GM12878 (cell line): ENCODE data around the gene SMC1B. TPM values are rescaled to one million over a fixed set of nuclear protein-coding genes. Genes with fewer than 3 reads are reported as not detected.

Source experiments
- ATAC-seq: fragments of 200-7000 bp; cut with Tn5 transposase; 3 replicates; pipeline ENCODE4 v1.9.1; 2020; ENCODE audit warnings: mild to moderate bottlenecking, moderate library complexity
- BruUV-seq: library from RNA; stranded (reverse); fragments of 400-500 nt; replicated peaks from 2 replicates; lab custom pipeline; 2021; lab: Mats Ljungman, UMichigan
- CTCF ChIA-PET: fragments of 300-600 bp; sonication (Branson Sonifier 250); formaldehyde crosslinking; extraction: SDS; loops from one replicate; lab custom pipeline; 2021; ENCODE audit warnings: inconsistent platforms; lab: Yijun Ruan, JAX
- POLR2A ChIA-PET: fragments of 350-600 bp; formaldehyde crosslinking; extraction: SDS; loops from one replicate; lab custom pipeline; 2021; ENCODE audit warnings: inconsistent platforms; lab: Charles Lee
- RAD21 ChIA-PET: fragments of 300-600 bp; sonication (Branson Sonifier 250); formaldehyde crosslinking; loops from one replicate; lab custom pipeline; 2023; ENCODE audit warnings: antibody characterized with exemption; ENCODE audit not compliant: unreplicated experiment; lab: Charles Lee
- SMC1A ChIA-PET: fragments of 300-600 bp; sonication (Branson Sonifier 250); formaldehyde crosslinking; loops from one replicate; lab custom pipeline; 2023; ENCODE audit not compliant: unreplicated experiment, uncharacterized antibody; lab: Charles Lee
- DNase-seq: peaks from one replicate; pipeline ENCODE4 v3.0.0-alpha.2; 2011; ENCODE audit warnings: low read depth, low spot score
- FAIRE-seq: peaks from 3 replicates; lab custom pipeline; 2011; peaks lifted over from hg19 to GRCh38; lab: Jason Lieb, UNC
- H2AFZ ChIP-seq: 2 replicates; pipeline ENCODE4 v1.6.0; 2011; ENCODE audit warnings: low read depth, low read length, control low read depth; ENCODE audit not compliant: control insufficient read depth
- H3K27ac ChIP-seq: 2 replicates; pipeline ENCODE4 v1.5.1; 2011; ENCODE audit warnings: control low read depth; ENCODE audit not compliant: control insufficient read depth, insufficient read depth
- H3K27me3 ChIP-seq, 2 experiments: replicated peaks in 1 of 2; 2 replicates each; pipeline versions ENCODE4 v1.6.0 to v1.6.1; 2011; ENCODE audit warnings: low read length in 1 of 2; ENCODE audit not compliant: control insufficient read depth in 2 of 2, insufficient read depth in 2 of 2
- H3K36me3 ChIP-seq, 2 experiments: 2 replicates each; pipeline ENCODE4 v1.5.1; 2011; ENCODE audit warnings: low read length in 1 of 2; ENCODE audit not compliant: control insufficient read depth in 2 of 2, insufficient read depth in 2 of 2
- H3K4me1 ChIP-seq: 2 replicates; pipeline ENCODE4 v1.6.1; 2011; ENCODE audit warnings: mild to moderate bottlenecking, low read length, moderate library complexity, mixed read lengths; ENCODE audit not compliant: control insufficient read depth, insufficient read depth
- H3K4me2 ChIP-seq: 2 replicates; pipeline ENCODE4 v1.6.0; 2011; ENCODE audit warnings: control low read depth; ENCODE audit not compliant: control insufficient read depth, insufficient read depth
- H3K4me3 ChIP-seq: fragments of 200-600 bp; sonication (generic); 2 replicates; pipeline ENCODE4 v1.5.1; 2016
- H3K79me2 ChIP-seq: 2 replicates; pipeline ENCODE4 v1.6.0; 2011; ENCODE audit warnings: low read length; ENCODE audit not compliant: control insufficient read depth, insufficient read depth
- H3K9ac ChIP-seq: 2 replicates; pipeline ENCODE4 v1.8.0; 2011; ENCODE audit warnings: low read length, control low read depth, mixed read lengths; ENCODE audit not compliant: control insufficient read depth, insufficient read depth
- H3K9me3 ChIP-seq: replicated peaks from 3 replicates; pipeline ENCODE4 v1.5.1; 2011; ENCODE audit warnings: mild to moderate bottlenecking, low read length; ENCODE audit not compliant: control insufficient read depth, insufficient read depth
- H4K20me1 ChIP-seq: 2 replicates; pipeline ENCODE4 v1.6.0; 2011; ENCODE audit not compliant: control insufficient read depth, insufficient read depth
- BCLAF1 ChIP-seq: fragments of 450-650 bp; IDR thresholded peaks from 2 replicates; pipeline ENCODE4 v1.6.1; 2017; ENCODE audit warnings: antibody characterized with exemption, mild to moderate bottlenecking, moderate library complexity
- CHD1 ChIP-seq: IDR thresholded peaks from 2 replicates; pipeline ENCODE4 v1.6.1; 2012; ENCODE audit warnings: low read depth, low read length, improper control_type of control experiment
- JUNB ChIP-seq: IDR thresholded peaks from 2 replicates; pipeline ENCODE4 v1.6.1; 2016; ENCODE audit warnings: antibody characterized with exemption, mild to moderate bottlenecking
- MYB ChIP-seq: fragments of 150-350 bp; IDR thresholded peaks from 2 replicates; pipeline ENCODE4 v1.6.1; 2014; ENCODE audit warnings: mild to moderate bottlenecking, low read depth, low read length, borderline replicate concordance
- NFXL1 ChIP-seq: fragments of 450-650 bp; IDR thresholded peaks from 2 replicates; pipeline ENCODE4 v1.6.1; 2017; ENCODE audit warnings: antibody characterized with exemption, mild to moderate bottlenecking, borderline replicate concordance
- PAX5 ChIP-seq: IDR thresholded peaks from 2 replicates; pipeline ENCODE4 v1.6.1; 2011; ENCODE audit warnings: low read depth, low read length, borderline replicate concordance
- POLR2AphosphoS5 ChIP-seq: IDR thresholded peaks from 2 replicates; pipeline ENCODE4 v1.6.1; 2011; ENCODE audit warnings: mild to moderate bottlenecking, low read length, inconsistent platforms
- RFX5 ChIP-seq: IDR thresholded peaks from 2 replicates; pipeline ENCODE4 v1.6.1; 2011; ENCODE audit warnings: low read depth, low read length, improper control_type of control experiment
- SMARCA5 ChIP-seq: fragments of 450-650 bp; IDR thresholded peaks from 2 replicates; pipeline ENCODE4 v1.6.1; 2017; ENCODE audit warnings: mild to moderate bottlenecking
- SRF ChIP-seq, 2 experiments: IDR thresholded peaks; 2 replicates each; pipeline ENCODE4 v1.6.1; 2011; ENCODE audit warnings: low read depth in 2 of 2, low read length in 2 of 2, mild to moderate bottlenecking in 1 of 2, moderate library complexity in 1 of 2
- USF1 ChIP-seq: IDR thresholded peaks from 2 replicates; pipeline ENCODE4 v1.6.1; 2011; ENCODE audit warnings: borderline replicate concordance, low read depth, mild to moderate bottlenecking, moderate library complexity, mixed read lengths, low read length; ENCODE audit not compliant: insufficient read depth; ENCODE audit errors: extremely low read length
- YBX1 ChIP-seq: fragments of 450-650 bp; IDR thresholded peaks from 2 replicates; pipeline ENCODE4 v1.6.1; 2016; ENCODE audit warnings: antibody characterized with exemption
- ZNF207 ChIP-seq: fragments of 450-650 bp; IDR thresholded peaks from 2 replicates; pipeline ENCODE4 v1.6.1; 2014; ENCODE audit warnings: antibody characterized with exemption, mild to moderate bottlenecking, borderline replicate concordance
- WGBS: methylation state at CpG from one replicate; pipeline ENCODE4 v1.1.6; 2016; ENCODE audit warnings: low lambda C conversion rate; ENCODE audit not compliant: insufficient replicate concordance, insufficient coverage; ENCODE audit errors: missing lambda C conversion rate; 5-methylcytosine and 5-hydroxymethylcytosine counted together
- in situ Hi-C: fragments of 300-500 bp; cut with MboI; formaldehyde crosslinking; loops from 9 replicates; pipeline ENCODE4 v1.14.3; 2018; ENCODE audit warnings: mixed read lengths
- intact Hi-C: fragments of 100-400 bp; cut with micrococcal nuclease; formaldehyde crosslinking; loops from one replicate; pipeline ENCODE4 v1.14.2; 2022; ENCODE audit not compliant: unreplicated experiment
- polyA plus RNA-seq, 11 experiments: library from polyadenylated mRNA; depleted of rRNA in 4 of 11; unstranded in 6 of 11; stranded (reverse) in 5 of 11; fragments of >200 nt; fragmentation: Nextera tagmentation in 4 of 11; fragmentation: Illumina TruSeq in 1 of 11; extraction: Ambion mirVana in 4 of 11; extraction: Trizol in 1 of 11; gene quantifications; 1 replicate in 1 of 11; 2 replicates in 10 of 11; pipeline versions ENCODE4 v1.2.1 to v1.2.3, GENCODE V29; 2011 to 2016; ENCODE audit warnings: inconsistent platforms in 2 of 11, missing spikeins in 2 of 11, low read depth in 1 of 11
- total RNA-seq, 4 experiments: library from RNA; depleted of rRNA in 3 of 4; stranded (reverse); fragments of >200 nt in 3 of 4; fragmentation: Illumina TruSeq in 1 of 4; extraction: Trizol in 1 of 4; gene quantifications; 2 replicates each; pipeline versions ENCODE4 v1.2.1 to v1.2.3, GENCODE V29; 2013 to 2021
- TF ChIP-seq, protein P1 (sequence below): fragments of 450-650 bp; IDR thresholded peaks from 2 replicates; pipeline ENCODE4 v1.6.1; 2016; ENCODE audit warnings: mild to moderate bottlenecking

Gene SMC1B
- total and polyA plus RNA-seq, 10 of the 15 experiments (the other 5 are each of a cell fraction or from before 2014, with no cell fraction given), result not detected

GRCh38 chr22:45399712-45400445 lies 13.5 kb downstream of the SMC1B start:
- no TSS peak for BruUV-seq
- Histone ChIP-seq H3K27me3 (no peaks in the 10 kb centered on the region), H3K9me3 (no peaks in the 10 kb centered on the region; the same call in 2 of the 3 replicates), H3K4me3 (no peak overlapping the region), H2AFZ (no peak overlapping the region), H3K4me2 (no peak overlapping the region), H4K20me1 (no peaks in the 10 kb centered on the region), H3K9ac (no peak overlapping the region), H3K36me3 (no peaks in the 10 kb centered on the region), H3K4me1 (no peaks in the 10 kb centered on the region), H3K79me2 (no peaks in the 10 kb centered on the region), H3K27ac (no peak overlapping the region)
- no peak for FAIRE-seq
- intact Hi-C loops (no loop called here), in situ Hi-C loops (loop anchor here (5.0 kb wide), 1 partner anchor 52 kb away; no protein-coding TSS in a partner anchor)
- POLR2A ChIA-PET, result no interaction called here
- no peak for DNase-seq
- SMC1A ChIA-PET, result interaction anchor here (0.6 kb wide), 1 partner anchor 71 kb away, joined by 4 read pairs; no protein-coding TSS in a partner anchor
- no peak for ATAC-seq
- RAD21 ChIA-PET, result no interaction called here
- CTCF ChIA-PET, result interaction anchor here (0.7 to 1.2 kb wide), 2 partner anchors 30 to 129 kb away, joined by 3 read pairs; no protein-coding TSS in a partner anchor
- TF ChIP-seq NFXL1, result no peak
- TF ChIP-seq SRF (IDR thresholded peaks at IDR 0.05; ENCODE audit: low read depth in 2 of 2, low read length in 2 of 2), result no peak
- TF ChIP-seq JUNB, result no peak
- TF ChIP-seq CHD1, result no peak
- TF ChIP-seq ZNF207, result no peak
- TF ChIP-seq PAX5, result no peak
- no peak for TF ChIP-seq POLR2AphosphoS5
- no peak for TF ChIP-seq BCLAF1
- TF ChIP-seq SMARCA5, result no peak
- no peak for TF ChIP-seq MYB
- TF ChIP-seq USF1, result no peak
- no peak for TF ChIP-seq YBX1
- TF ChIP-seq, protein P1, sequence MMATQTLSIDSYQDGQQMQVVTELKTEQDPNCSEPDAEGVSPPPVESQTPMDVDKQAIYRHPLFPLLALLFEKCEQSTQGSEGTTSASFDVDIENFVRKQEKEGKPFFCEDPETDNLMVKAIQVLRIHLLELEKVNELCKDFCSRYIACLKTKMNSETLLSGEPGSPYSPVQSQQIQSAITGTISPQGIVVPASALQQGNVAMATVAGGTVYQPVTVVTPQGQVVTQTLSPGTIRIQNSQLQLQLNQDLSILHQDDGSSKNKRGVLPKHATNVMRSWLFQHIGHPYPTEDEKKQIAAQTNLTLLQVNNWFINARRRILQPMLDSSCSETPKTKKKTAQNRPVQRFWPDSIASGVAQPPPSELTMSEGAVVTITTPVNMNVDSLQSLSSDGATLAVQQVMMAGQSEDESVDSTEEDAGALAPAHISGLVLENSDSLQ, result no peak
- no peak for TF ChIP-seq RFX5
- WGBS, result 48% methylated on average over 5 of the region's 5 CpGs
